OCI-LY3 (cell line): ENCODE results near the gene HES2.
A peak's percentile ranks its signal among the peaks of the same experiment; 100 is the strongest.
"Not testable (repeated sequence)": the region's sequence is repeated elsewhere in the genome, so short reads cannot be mapped to it uniquely, and the experiment has no call there.

Source experiments
- H2AFZ ChIP-seq: fragments of 200-600, 300-600 bp; shearing (Covaris generic); 2 replicates; pipeline ENCODE4 v1.6.0; 2014; ENCODE audit warnings: antibody characterized with exemption, low read depth, low read length
- H3K27ac ChIP-seq: fragments of 200-600, 300-600 bp; sonication (generic); 2 replicates; pipeline ENCODE4 v1.5.1; 2014; ENCODE audit warnings: mild to moderate bottlenecking, low read length, moderate library complexity, mixed read lengths
- H3K27me3 ChIP-seq: fragments of 200-600, 300-600 bp; sonication (generic); 2 replicates; pipeline ENCODE4 v1.6.1; 2014; ENCODE audit warnings: low read depth, low read length, mixed read lengths
- H3K36me3 ChIP-seq: fragments of 200-600, 300-600 bp; sonication (generic); replicated peaks from 2 replicates; pipeline ENCODE3; 2014; ENCODE audit warnings: low read depth, low read length, mixed read lengths
- H3K4me1 ChIP-seq: fragments of 300-600, 200-600 bp; sonication (generic); 2 replicates; pipeline ENCODE4 v1.6.1; 2014; ENCODE audit warnings: low read length, mixed read lengths
- H3K4me2 ChIP-seq: fragments of 200-600, 300-600 bp; sonication (generic); 2 replicates; pipeline ENCODE4 v1.6.1; 2014; ENCODE audit warnings: low read length, mixed read lengths
- H3K4me3 ChIP-seq: fragments of 300-600, 200-600 bp; sonication (generic); 2 replicates; pipeline ENCODE4 v1.5.1; 2014; ENCODE audit warnings: antibody characterized with exemption, mild to moderate bottlenecking, low read length, moderate library complexity
- H3K79me2 ChIP-seq: fragments of 300-600, 200-600 bp; shearing (Covaris generic); 2 replicates; pipeline ENCODE4 v1.6.1; 2014; ENCODE audit warnings: mild to moderate bottlenecking, low read length, mixed read lengths
- H3K9ac ChIP-seq: fragments of 300-600, 200-600 bp; shearing (Covaris generic); 2 replicates; pipeline ENCODE4 v1.6.0; 2014; ENCODE audit warnings: mild to moderate bottlenecking, low read length, moderate library complexity
- H3K9me3 ChIP-seq: fragments of 200-600, 300-600 bp; shearing (Covaris generic); 2 replicates; pipeline ENCODE4 v1.6.1; 2014; ENCODE audit warnings: low read length, mixed read lengths; ENCODE audit not compliant: insufficient read depth
- H4K20me1 ChIP-seq: fragments of 200-600, 300-600 bp; sonication (generic); 2 replicates; pipeline ENCODE4 v1.6.1; 2016; ENCODE audit warnings: low read length, mixed read lengths; ENCODE audit not compliant: insufficient read depth
- EZH2phosphoT487 ChIP-seq: fragments of 200-600 bp; shearing (Covaris generic); IDR thresholded peaks from 2 replicates; pipeline ENCODE4 v1.6.1; 2018; ENCODE audit warnings: antibody characterized with exemption, mixed run types, low read depth
- TF ChIP-seq, protein P1 (sequence below): fragments of 200-600, 300-600 bp; sonication (generic); IDR thresholded peaks from 2 replicates; pipeline ENCODE4 v1.5.1; 2014; ENCODE audit warnings: antibody characterized with exemption, low read length, low read depth

The HES2 gene

DNA sequence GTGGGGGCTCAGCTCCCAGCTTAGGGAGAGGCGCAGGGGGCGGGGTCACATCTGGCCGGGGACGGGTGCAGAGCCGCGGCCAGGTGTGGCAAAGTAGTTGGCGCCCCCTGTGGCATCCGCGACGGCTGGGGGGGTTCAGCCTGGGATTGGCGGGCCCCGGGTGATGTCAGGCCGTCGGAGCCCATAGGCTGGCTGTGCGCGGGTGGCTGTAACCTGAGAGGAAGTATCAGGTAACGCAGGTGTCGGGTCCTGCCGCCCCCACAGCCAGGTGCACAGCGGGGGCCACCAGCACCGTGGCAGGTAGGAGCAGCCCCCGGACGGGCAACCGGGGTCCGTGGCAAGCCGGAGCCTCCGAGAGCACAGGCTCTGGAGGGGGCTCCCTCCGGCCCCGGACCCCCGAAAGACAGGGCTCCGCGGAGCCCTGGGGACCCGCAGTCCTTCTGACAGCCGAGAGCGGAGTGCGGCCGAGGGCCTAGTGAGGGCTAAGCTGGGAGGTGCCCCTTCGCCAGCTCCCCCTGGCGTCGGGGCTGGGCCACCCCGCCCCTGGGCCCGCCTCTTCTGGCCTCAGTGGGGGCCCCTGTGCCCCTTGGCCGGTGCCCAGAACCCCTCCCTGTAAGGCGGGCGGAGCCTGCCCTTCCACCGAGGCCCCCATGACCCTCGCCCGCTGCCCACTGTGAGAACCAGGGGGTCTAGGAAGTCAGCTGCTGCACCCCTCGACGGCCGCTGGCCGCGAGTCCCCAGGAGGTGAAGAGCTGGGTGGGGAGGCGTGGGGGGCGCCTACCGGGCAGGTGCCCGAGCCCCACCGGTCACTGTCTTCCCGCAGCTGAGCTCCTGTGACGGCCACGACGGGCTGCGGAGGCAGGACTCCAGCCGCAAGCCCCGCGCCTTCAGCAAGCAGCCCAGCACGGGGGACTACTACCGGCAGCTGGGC is 28.4 kb upstream of the HES2 start:
- H3K4me1 ChIP-seq, result no peaks in the 10 kb centered on the region
- no peaks in the 10 kb centered on the region for H3K36me3 ChIP-seq
- no peak overlapping the region for H3K9ac ChIP-seq
- no peaks in the 10 kb centered on the region for H4K20me1 ChIP-seq
- H3K4me3 ChIP-seq, result peak overlapping the region; percentile 67
- no peaks in the 10 kb centered on the region for H3K9me3 ChIP-seq
- H2AFZ ChIP-seq, result no peak overlapping the region
- TF ChIP-seq EZH2phosphoT487, result no peak
- TF ChIP-seq, protein P1, sequence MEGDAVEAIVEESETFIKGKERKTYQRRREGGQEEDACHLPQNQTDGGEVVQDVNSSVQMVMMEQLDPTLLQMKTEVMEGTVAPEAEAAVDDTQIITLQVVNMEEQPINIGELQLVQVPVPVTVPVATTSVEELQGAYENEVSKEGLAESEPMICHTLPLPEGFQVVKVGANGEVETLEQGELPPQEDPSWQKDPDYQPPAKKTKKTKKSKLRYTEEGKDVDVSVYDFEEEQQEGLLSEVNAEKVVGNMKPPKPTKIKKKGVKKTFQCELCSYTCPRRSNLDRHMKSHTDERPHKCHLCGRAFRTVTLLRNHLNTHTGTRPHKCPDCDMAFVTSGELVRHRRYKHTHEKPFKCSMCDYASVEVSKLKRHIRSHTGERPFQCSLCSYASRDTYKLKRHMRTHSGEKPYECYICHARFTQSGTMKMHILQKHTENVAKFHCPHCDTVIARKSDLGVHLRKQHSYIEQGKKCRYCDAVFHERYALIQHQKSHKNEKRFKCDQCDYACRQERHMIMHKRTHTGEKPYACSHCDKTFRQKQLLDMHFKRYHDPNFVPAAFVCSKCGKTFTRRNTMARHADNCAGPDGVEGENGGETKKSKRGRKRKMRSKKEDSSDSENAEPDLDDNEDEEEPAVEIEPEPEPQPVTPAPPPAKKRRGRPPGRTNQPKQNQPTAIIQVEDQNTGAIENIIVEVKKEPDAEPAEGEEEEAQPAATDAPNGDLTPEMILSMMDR, result no peak
- peak overlapping the region; percentile 35 for H3K4me2 ChIP-seq
- H3K27me3 ChIP-seq, result 0 out of 2 replicates have a peak, but pooled peaks cover 3% of the 10 kb centered on the region
- no peak overlapping the region for H3K27ac ChIP-seq
- no peaks in the 10 kb centered on the region for H3K79me2 ChIP-seq

DNA sequence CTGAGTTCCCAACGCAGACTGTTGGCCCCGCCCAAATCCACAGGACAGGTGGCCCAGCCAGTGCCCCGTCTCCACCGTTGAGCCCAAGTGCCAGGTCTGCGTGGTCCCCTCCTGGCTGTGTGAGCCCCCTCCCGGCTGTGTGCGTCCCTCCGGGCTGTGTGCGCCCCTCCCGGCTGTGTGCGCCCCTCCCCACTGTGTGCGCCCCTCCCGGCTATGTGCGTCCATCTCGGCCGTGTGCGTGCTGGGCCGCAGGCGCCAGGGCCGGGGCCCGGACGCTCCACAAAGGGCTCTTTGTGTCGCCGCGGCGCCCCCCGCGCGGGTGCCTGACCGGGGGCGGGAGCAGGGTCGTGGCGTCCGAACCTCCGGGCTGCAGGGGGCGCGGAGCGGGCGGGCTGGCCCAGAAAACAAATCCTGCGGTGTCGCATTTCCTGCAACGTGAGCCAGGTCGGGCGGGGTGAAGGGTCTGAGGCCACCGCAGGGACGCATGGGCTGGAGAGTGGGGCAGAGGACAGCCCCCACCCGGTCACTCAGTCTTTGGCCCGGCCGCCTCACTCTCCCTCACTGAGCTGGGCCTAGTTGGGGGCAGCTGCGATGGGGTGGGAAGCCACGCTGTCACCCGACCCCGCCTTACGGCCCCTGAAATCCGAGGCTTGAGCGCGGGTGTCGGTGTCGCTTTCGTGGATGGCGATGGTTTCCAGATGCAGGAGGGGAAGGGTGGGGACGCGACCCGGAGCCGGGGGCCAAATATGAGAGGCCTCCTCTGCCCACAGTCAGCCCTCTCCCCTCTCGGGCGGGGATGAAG is 27.5 kb upstream of the HES2 start:
- Histone ChIP-seq H3K9ac (no peak overlapping the region), H2AFZ (no peak overlapping the region), H3K79me2 (no peaks in the 10 kb centered on the region), H3K9me3 (no peaks in the 10 kb centered on the region), H3K4me3 (peak overlapping the region; percentile 67), H3K4me1 (no peaks in the 10 kb centered on the region), H3K4me2 (peak overlapping the region; percentile 35), H4K20me1 (no peaks in the 10 kb centered on the region), H3K36me3 (no peaks in the 10 kb centered on the region), H3K27ac (no peak overlapping the region), H3K27me3 (0 out of 2 replicates have a peak, but pooled peaks cover 3% of the 10 kb centered on the region)
- TF ChIP-seq EZH2phosphoT487, result no peak
- TF ChIP-seq, protein P1, result no peak

DNA sequence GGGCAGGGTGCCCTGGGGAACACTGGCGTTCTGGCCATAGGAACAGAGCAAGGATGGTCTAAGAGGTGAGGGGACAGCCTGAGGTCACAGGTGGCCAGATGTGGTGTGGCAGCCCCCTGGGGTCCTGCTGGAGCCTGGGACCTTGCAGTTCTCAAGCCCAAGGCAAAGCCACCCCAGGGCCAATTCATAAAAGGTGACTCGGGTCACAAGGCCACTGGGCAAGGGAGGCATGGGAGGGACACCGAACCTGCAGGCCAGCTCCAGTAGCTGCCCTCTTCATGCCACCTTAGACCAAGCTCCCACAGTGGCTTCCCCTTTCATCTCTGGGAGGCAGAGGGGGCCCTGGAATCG is 26.9 kb upstream of the HES2 start:
- TF ChIP-seq, protein P1, result no peak
- no peak for TF ChIP-seq EZH2phosphoT487
- Histone ChIP-seq H3K9ac (no peak overlapping the region), H3K4me2 (peak overlapping the region; percentile 35), H4K20me1 (no peaks in the 10 kb centered on the region), H3K4me3 (peak overlapping the region; percentile 67), H3K4me1 (no peaks in the 10 kb centered on the region), H3K9me3 (no peaks in the 10 kb centered on the region), H3K27me3 (0 out of 2 replicates have a peak, but pooled peaks cover 3% of the 10 kb centered on the region), H2AFZ (no peak overlapping the region), H3K27ac (no peak overlapping the region), H3K79me2 (no peaks in the 10 kb centered on the region), H3K36me3 (no peaks in the 10 kb centered on the region)

DNA sequence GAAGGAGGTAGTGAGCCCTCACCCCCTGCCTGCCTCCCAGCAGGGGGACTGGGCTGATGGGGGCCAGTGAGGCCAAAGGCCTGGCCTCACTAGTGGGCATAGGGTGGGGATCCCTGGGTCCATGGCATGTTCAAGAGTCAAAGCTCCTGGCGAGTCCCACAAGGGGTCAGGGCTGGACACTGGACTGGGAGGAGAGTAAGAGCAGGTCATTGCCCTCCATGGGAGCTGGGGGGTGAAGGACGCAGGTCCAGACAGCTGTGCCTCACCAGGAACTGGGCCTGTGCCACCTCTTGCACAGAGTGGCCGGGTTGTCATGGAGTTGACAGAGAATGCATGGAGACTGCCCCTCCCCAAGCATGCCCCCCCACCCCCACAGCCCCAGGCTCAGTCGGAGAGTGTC is 26.2 kb upstream of the HES2 start:
- H3K79me2 ChIP-seq, H4K20me1 ChIP-seq, H3K9ac ChIP-seq, H3K4me3 ChIP-seq, H3K9me3 ChIP-seq, H3K4me2 ChIP-seq, H3K36me3 ChIP-seq, H3K4me1 ChIP-seq, H3K27me3 ChIP-seq, H2AFZ ChIP-seq, H3K27ac ChIP-seq: not testable (repeated sequence)
